CD4-positive, CD25-positive, alpha-beta regulatory T cell (primary cell): ENCODE results near the gene DIO2. TPM values are rescaled to one million over a fixed set of nuclear protein-coding genes. Genes with fewer than 3 reads are reported as not detected.

Experiments
- ATAC-seq, 2 donors: fragments of 150-1000 bp; cut with Tn5 transposase; one replicate each; pipeline ENCODE4 v1.10.0; 2021; ENCODE audit warnings: low read depth in 2 of 2, moderate number of reproducible peaks in 2 of 2, moderate library complexity in 1 of 2
- DNase-seq, 3 donors: peaks; one replicate each; pipeline versions ENCODE4 v3.0.0 to v3.0.0-alpha.2; 2012 to 2022; ENCODE audit warnings: mixed read lengths in 1 of 3
- H3K27ac ChIP-seq: one replicate; pipeline ENCODE4 v1.7.0; 2013; ENCODE audit warnings: mild to moderate bottlenecking, low read length; ENCODE audit not compliant: insufficient read depth, poor library complexity, severe bottlenecking
- H3K27me3 ChIP-seq: one replicate; pipeline ENCODE4 v1.7.0; 2013; ENCODE audit warnings: low read length; ENCODE audit not compliant: control insufficient read depth, insufficient read depth
- H3K36me3 ChIP-seq: one replicate; pipeline ENCODE4 v1.7.0; 2013; ENCODE audit warnings: mild to moderate bottlenecking, low read length, moderate library complexity; ENCODE audit not compliant: control insufficient read depth, insufficient read depth
- H3K4me1 ChIP-seq: 2 replicates; pipeline ENCODE4 v1.7.0; 2013; ENCODE audit warnings: mild to moderate bottlenecking, low read length; ENCODE audit not compliant: insufficient read depth, control insufficient read depth, poor library complexity, severe bottlenecking
- H3K4me3 ChIP-seq: one replicate; pipeline ENCODE4 v1.7.0; 2013; ENCODE audit warnings: low read depth, mild to moderate bottlenecking, low read length, moderate library complexity
- H3K9me3 ChIP-seq, 2 experiments: 1 replicate in 1 of 2; 2 replicates in 1 of 2; pipeline ENCODE4 v1.7.0; 2013; ENCODE audit warnings: low read length in 2 of 2, mild to moderate bottlenecking in 1 of 2, moderate library complexity in 1 of 2; ENCODE audit not compliant: control insufficient read depth in 2 of 2
- H3K27ac Mint-ChIP-seq, 3 donors: one replicate each; pipeline ENCODE4 v1.8.0; 2020 to 2022; ENCODE audit warnings: mild to moderate bottlenecking in 3 of 3, mixed read lengths in 3 of 3, moderate library complexity in 2 of 3
- H3K27me3 Mint-ChIP-seq: one replicate; pipeline ENCODE4 v1.8.0; 2022; ENCODE audit warnings: mild to moderate bottlenecking, mixed read lengths
- H3K36me3 Mint-ChIP-seq: one replicate; pipeline ENCODE4 v1.8.0; 2020; ENCODE audit warnings: mixed read lengths
- H3K4me1 Mint-ChIP-seq, 4 donors: one replicate each; pipeline ENCODE4 v1.8.0; 2020 to 2022; ENCODE audit warnings: mixed read lengths in 4 of 4, mild to moderate bottlenecking in 1 of 4
- H3K4me3 Mint-ChIP-seq, 4 donors: one replicate each; pipeline ENCODE4 v1.8.0; 2020 to 2022; ENCODE audit warnings: mild to moderate bottlenecking in 4 of 4, mixed read lengths in 4 of 4, moderate library complexity in 3 of 4
- H3K9me3 Mint-ChIP-seq, 7 donors: one replicate each; pipeline ENCODE4 v1.8.0; 2020 to 2022; ENCODE audit warnings: mixed read lengths in 7 of 7, mild to moderate bottlenecking in 3 of 7, moderate library complexity in 2 of 7
- polyA plus RNA-seq, 4 donors: library from polyadenylated mRNA; unstranded; fragments of 300-500 nt; fragmentation: Illumina TruSeq; gene quantifications; one replicate each; pipeline ENCODE4 v1.2.3, GENCODE V29; 2021
- total RNA-seq: library from RNA; stranded (reverse); gene quantifications from one replicate; pipeline ENCODE4 v1.2.3, GENCODE V29; 2022

DIO2 gene
- total and polyA plus RNA-seq, 5 donors from 2014 or later, result not detected

GRCh38 chr14:80164991-80165721 is 46.1 kb downstream of the DIO2 start:
- Mint-ChIP-seq H3K4me1 (no peaks in the 10 kb centered on the region), H3K27me3 (no peaks in the 10 kb centered on the region), H3K36me3 (no peaks in the 10 kb centered on the region), H3K9me3 (peaks cover 0 to 3% (median 0%) of the 10 kb centered on the region in 7 donors), H3K4me3 (no peak overlapping the region), H3K27ac (no peak overlapping the region)
- ATAC-seq (no peak), DNase-seq (no peak)
- H3K27ac ChIP-seq, result no peak overlapping the region
- H3K9me3 ChIP-seq, result no peaks in the 10 kb centered on the region
- no peak overlapping the region for H3K4me3 ChIP-seq
- no peaks in the 10 kb centered on the region for H3K27me3 ChIP-seq
- no peaks in the 10 kb centered on the region for H3K36me3 ChIP-seq
- H3K4me1 ChIP-seq, result no peaks in the 10 kb centered on the region

DNA sequence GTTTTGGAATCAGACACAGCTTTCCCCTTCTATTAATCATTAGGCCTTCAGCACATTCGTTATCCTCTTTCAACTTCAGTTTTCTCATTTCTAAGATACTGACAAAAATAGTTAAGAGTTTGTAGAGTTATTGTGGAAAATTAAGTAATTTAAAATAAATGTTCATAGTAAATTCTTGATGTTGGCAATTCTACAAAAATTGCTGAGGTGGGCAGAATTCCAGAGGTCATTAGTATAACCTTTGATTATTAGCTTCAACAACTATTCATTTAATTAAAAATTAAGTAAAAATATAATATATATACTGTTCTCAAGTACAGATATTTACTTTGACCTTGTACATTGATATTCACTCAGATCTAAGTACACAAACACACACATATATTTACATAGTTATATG is 58.5 kb downstream of the DIO2 start:
- ATAC-seq (no peak), DNase-seq (no peak)
- Mint-ChIP-seq H3K9me3 (peaks cover 0 to 13% (median 2%) of the 10 kb centered on the region in 7 donors), H3K4me1 (no peaks in the 10 kb centered on the region), H3K36me3 (no peaks in the 10 kb centered on the region), H3K27ac (no peak overlapping the region), H3K27me3 (no peaks in the 10 kb centered on the region), H3K4me3 (no peak overlapping the region)
- no peaks in the 10 kb centered on the region for H3K4me1 ChIP-seq
- H3K27me3 ChIP-seq, result no peaks in the 10 kb centered on the region
- no peak overlapping the region for H3K27ac ChIP-seq
- no peaks in the 10 kb centered on the region for H3K36me3 ChIP-seq
- H3K9me3 ChIP-seq, result no peaks in the 10 kb centered on the region
- no peak overlapping the region for H3K4me3 ChIP-seq

DNA sequence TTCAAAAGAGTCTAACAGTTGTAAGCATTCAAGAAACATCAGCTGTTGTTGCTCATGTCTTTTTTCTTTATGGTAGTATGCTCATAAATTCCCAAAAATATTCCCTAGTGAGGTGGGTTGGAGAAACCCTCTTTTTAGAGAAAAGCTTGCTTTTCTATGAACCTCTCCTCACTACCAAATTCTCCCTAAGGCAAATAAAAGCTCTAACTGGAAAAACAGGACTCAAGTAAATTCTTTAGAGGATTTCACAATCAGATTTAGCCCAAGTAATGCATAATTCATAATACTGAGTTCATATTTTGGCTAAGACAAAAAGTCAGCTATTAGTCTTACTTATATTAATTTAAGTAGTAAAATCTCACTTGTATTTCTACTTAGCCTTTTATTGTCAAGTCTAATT is 59.1 kb downstream of the DIO2 start:
- no peak for DNase-seq
- Histone ChIP-seq H3K27me3 (no peaks in the 10 kb centered on the region), H3K4me3 (no peak overlapping the region), H3K27ac (no peak overlapping the region), H3K9me3 (no peaks in the 10 kb centered on the region), H3K36me3 (no peaks in the 10 kb centered on the region), H3K4me1 (no peaks in the 10 kb centered on the region)
- no peaks in the 10 kb centered on the region for H3K27me3 Mint-ChIP-seq
- H3K36me3 Mint-ChIP-seq, result no peaks in the 10 kb centered on the region
- no peaks in the 10 kb centered on the region for H3K4me1 Mint-ChIP-seq
- no peak overlapping the region for H3K27ac Mint-ChIP-seq
- H3K9me3 Mint-ChIP-seq, result peaks cover 0 to 12% (median 4%) of the 10 kb centered on the region in 7 donors
- H3K4me3 Mint-ChIP-seq, result no peak overlapping the region
- ATAC-seq, result no peak

DNA sequence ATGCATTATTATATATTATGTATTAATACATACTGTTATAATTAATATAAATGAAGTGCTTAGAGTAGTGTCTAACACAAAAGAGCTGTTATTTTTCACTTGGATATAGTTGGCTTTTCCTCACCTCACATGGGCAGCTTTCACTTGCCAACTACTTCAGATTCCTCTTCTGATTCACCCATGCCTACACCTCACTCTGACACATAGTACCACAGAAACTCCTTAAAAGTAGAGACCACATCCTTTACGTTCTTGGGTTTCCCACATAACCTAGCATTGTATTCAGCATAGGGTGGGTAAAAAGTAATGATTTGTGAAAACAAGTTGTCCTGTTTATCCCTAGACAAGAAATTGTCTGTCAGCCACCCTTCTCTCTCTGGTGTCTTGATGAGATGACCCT is 61.0 kb downstream of the DIO2 start:
- H3K4me3 Mint-ChIP-seq, result no peak overlapping the region
- Histone ChIP-seq H3K27me3 (no peaks in the 10 kb centered on the region), H3K4me1 (no peaks in the 10 kb centered on the region), H3K9me3 (no peaks in the 10 kb centered on the region), H3K27ac (no peak overlapping the region), H3K36me3 (no peaks in the 10 kb centered on the region), H3K4me3 (no peak overlapping the region)
- ATAC-seq, result no peak
- H3K9me3 Mint-ChIP-seq, result peaks cover 0 to 16% (median 4%) of the 10 kb centered on the region in 7 donors
- no peak for DNase-seq
- no peaks in the 10 kb centered on the region for H3K27me3 Mint-ChIP-seq
- no peaks in the 10 kb centered on the region for H3K36me3 Mint-ChIP-seq
- no peak overlapping the region for H3K27ac Mint-ChIP-seq
- H3K4me1 Mint-ChIP-seq, result no peaks in the 10 kb centered on the region
